ENCODE results near the gene CSNK2A1.

Gene CSNK2A1

DNA sequence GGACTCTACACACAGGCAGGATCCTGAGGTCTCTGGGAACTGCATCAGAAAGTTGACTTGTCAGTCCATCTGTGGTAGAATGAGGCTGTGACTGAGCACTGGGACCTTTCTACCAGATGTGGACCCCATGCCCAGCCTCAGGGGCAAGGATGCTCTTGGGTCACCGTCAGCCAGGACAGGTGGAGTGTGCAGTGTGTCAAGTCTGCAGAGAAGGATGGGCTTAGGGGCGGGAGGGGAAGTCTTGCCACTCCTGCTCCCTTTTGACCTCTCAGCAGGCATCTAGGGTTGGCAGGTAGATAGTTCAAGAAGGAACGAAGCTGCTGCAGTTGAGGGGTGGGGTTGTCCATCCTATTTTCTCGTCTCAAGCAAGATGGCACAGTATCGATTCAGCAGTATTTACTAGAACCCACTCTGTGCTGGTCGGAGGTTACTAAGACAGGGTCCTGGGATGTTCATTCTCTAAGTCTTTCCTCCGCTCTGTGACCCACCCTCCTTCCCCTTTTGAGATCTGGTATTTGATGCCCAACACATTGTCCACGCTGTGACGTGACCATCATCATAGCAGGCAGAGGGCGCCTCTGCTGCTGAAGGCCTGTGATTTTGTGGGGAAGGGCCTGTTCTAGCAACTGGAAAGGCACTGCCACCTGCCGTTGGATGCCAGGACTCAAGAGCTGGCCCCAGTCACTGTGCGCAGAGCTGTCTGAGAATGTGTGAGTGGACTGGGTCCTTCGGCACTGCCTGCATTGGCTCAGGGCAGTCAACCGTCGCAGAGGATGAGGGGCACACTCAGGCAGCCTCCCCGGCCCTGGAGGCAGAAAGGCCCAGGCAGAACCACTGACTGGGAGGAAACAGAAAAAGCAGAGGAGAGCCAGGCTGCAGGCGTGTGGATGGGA lies 112.3 kb downstream of the CSNK2A1 start:
- DNase-seq (ENCODE audit: low read depth in 2 of 2) = no peak

DNA sequence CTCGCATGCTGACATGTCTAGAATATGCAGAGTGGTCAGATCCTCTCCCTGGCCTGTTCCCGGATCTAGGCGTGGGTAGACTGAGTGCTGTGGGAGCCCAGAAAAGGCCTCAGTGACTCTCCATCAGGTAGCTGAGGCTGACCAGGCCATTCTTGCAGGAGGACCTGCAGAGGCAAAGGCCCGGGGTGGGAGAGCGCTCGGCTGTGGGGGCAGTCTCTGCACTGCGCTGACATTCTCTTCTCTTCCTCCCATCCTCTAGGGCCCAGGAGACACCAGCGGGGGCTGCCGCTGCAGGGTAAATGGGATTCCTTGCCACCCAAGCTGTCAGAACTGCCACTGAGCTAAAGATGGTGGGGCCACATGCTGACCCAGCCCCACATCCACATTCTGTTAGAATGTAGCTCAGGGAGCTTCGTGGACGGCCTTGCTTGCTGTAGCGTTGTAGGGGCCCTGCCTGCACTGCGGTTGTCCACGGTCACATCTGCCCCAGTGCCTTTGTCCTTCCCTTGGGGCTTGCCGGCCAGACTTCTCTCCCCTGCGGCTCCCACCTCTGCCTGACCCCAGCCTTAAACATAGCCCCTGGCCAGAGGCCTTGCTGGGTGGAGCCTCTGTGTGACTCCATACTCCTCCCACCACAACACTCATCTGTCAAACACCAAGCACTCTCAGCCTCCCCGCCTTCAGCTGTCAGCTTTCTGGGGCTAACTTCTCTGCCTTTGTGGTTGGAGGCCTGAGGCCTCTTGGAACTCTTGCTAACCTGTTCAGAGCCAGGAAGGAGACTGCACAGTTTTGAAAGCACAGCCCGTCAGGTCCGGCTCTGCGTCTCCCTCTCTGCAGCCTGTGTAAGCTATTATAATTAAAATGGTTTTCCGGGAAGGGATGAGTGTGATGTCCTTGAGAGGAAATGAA lies 113.2 kb downstream of the CSNK2A1 start:
- DNase-seq (ENCODE audit: low read depth in 2 of 2) = no peak

DNA sequence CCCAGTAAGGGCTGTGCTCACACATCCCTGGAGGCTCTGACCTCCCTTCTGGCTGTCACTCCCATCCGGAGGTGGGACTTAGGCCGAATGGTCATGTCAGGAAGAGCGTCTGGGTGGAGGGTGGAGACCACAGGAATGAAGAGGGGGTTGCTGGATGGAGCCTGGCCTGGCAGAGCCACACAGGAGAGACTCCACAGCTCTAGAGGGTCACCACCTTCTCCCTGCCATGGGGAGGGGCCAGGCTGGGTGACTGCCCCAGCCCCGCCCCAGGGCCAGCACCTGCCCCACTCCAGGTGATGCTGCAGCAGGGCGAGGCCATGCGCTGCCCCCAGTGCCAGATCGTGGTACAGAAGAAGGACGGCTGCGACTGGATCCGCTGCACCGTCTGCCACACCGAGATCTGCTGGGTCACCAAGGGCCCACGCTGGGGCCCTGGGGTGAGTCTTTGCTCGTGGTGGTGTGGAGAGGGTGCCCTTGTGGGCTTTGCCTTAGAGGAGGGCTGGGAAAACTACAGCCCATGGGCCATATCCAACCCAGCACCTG lies 114.9 kb downstream of the CSNK2A1 start:
- DNase-seq (ENCODE audit: low read depth in 2 of 2) = no peak

DNA sequence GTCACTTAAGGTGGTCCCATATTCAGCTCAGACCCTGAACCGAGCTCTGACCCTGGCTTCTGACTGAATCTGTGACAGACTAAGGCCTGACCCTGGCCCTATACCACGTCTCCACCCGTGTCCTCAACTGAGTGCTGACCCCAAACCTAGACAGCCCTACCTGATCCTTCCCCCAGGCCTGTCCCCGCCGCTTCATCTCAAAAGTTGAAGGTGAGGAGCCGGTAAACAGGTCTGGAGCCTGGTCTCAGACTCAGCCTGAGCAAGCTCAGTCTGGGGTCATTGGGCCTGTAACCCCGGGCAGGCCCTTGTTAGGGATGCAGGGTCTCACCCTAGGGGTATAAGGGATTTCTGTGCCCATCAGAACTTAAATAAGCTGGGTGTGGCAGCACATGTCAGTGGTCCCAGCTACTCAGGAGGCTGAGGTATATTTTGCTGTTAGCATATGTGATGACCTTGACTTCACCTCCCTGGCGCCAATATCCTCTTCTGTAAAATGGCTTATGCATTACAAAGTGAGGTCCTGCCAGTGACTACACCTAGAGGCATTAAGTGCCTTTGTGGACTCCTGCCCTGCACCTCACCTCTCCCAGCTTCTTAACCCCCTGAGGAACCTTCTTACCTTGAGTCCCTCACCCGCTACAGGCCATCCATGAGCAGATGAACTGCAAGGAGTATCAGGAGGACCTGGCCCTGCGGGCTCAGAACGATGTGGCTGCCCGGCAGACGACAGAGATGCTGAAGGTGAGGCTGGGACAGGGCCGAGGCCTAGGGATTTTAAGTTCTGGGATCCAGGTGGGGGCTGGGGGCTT lies 115.5 kb downstream of the CSNK2A1 start:
- DNase-seq (ENCODE audit: low read depth in 2 of 2) = no peak

DNA sequence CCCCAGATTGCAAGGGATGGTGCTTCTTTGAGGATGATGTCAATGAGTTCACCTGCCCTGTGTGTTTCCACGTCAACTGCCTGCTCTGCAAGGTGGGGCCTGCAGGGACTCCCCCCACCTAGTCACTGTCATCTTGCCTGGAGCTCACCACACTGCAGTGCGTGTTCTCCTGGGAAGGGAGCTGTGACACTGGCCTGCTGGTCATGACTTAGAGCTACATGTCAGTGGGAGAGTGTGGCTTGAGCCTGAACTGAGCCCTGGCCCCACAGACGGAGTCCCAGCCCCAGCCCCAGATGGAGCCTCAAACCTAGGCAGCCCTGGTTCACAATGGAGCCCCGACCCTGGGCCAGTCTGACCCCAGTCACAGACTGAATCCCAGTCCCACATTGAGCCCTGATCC lies 116.2 kb downstream of the CSNK2A1 start:
- DNase-seq (ENCODE audit: low read depth in 2 of 2) = no peak

DNA sequence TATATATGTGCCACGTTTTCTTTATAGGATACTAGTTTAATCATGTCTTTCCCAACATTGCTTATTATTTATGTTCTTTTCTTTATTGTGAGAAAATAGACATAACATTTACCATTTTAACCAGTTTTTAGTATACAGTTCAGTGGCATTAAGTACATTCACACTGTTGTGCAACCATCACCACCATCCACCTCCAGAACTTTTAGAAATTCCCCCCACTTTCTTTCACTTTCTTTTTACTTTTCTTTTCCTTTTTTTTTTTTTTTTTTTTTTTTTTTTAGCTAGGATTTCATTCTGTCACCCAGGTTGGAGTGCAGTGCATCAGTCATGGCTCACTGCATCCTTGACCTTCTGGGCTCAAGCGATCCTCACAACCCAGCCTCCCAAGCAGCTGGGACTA lies 117.0 kb downstream of the CSNK2A1 start:
- DNase-seq (ENCODE audit: low read depth in 2 of 2) = no peak
